Stomach smooth muscle (tissue), 2 donors: ENCODE measurements around the gene VSTM2L.

ENCODE experiments used
- H3K27ac ChIP-seq: one replicate; pipeline ENCODE4 v1.7.0; 2013; ENCODE audit warnings: mild to moderate bottlenecking, low read length, inconsistent platforms
- H3K27me3 ChIP-seq, 2 donors: one replicate each; pipeline ENCODE4 v1.7.0; 2013; ENCODE audit warnings: low read length in 2 of 2; ENCODE audit not compliant: insufficient read depth in 2 of 2, control insufficient read depth in 1 of 2
- H3K36me3 ChIP-seq, 2 donors: one replicate each; pipeline ENCODE4 v1.7.0; 2013; ENCODE audit warnings: low read length in 2 of 2; ENCODE audit not compliant: control insufficient read depth in 2 of 2, insufficient read depth in 2 of 2
- H3K4me1 ChIP-seq: one replicate; pipeline ENCODE4 v1.7.0; 2013; ENCODE audit warnings: low read length; ENCODE audit not compliant: control insufficient read depth, insufficient read depth
- H3K4me3 ChIP-seq, 2 donors: one replicate each; pipeline ENCODE4 v1.7.0; 2013; ENCODE audit warnings: low read length in 2 of 2
- H3K9ac ChIP-seq, 2 donors: one replicate each; pipeline ENCODE4 v1.7.0; 2013; ENCODE audit warnings: low read length in 2 of 2, mild to moderate bottlenecking in 1 of 2
- H3K9me3 ChIP-seq, 2 donors: one replicate each; pipeline ENCODE4 v1.7.0; 2013; ENCODE audit warnings: low read length in 2 of 2; ENCODE audit not compliant: control insufficient read depth in 2 of 2
- donor health status: healthy.
- donor health status: Pancreatic carcinoma.

The VSTM2L gene

DNA sequence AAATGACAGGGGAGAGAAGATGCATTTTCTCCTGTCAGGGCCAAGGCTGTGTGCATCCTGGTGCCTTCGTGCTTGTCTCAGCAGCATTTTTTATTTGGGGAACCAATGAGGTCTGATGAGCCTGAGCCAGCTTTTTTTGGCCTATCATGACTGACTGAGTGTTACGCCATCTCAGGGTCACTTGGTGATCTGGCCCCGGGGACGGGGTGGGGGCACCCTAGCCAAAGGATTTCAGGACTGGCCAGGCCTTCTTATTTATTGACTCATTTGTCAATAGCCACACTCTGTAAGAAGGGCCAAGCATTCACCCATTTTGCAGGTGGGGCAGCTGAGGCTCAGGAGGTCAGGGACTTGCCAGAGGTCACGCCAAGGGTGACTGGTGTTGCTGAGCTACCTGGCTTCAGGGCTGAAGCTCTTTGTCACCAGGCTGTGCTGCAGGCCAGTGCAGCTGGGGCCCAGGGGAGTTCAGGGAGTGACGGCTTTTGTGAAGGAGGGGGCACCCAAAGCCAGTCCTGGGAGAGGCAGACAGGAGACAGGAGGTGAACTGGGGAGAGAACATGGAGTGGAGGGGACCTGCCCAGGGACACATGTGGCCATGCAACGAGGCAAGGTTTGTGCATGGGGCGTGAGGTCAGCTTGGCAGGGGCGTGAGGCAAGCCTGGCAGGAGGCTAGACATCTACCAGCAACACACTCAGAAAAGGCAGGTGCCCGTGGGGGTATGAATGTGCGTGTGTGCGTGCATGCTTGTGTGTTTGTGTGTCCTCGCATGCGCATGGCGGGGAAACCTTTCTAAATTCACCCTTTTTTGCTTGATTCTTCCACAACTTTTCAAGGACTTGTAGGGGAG, 31.1 kb downstream of the VSTM2L start:
- Histone ChIP-seq H3K27ac (no peak overlapping the region), H3K9ac (no peak overlapping the region), H3K4me1 (no peaks in the 10 kb centered on the region), H3K27me3 (peaks cover 0 to 3% of the 10 kb centered on the region in 2 donors), H3K4me3 (no peak overlapping the region), H3K9me3 (no peaks in the 10 kb centered on the region), H3K36me3 (no peaks in the 10 kb centered on the region)

DNA sequence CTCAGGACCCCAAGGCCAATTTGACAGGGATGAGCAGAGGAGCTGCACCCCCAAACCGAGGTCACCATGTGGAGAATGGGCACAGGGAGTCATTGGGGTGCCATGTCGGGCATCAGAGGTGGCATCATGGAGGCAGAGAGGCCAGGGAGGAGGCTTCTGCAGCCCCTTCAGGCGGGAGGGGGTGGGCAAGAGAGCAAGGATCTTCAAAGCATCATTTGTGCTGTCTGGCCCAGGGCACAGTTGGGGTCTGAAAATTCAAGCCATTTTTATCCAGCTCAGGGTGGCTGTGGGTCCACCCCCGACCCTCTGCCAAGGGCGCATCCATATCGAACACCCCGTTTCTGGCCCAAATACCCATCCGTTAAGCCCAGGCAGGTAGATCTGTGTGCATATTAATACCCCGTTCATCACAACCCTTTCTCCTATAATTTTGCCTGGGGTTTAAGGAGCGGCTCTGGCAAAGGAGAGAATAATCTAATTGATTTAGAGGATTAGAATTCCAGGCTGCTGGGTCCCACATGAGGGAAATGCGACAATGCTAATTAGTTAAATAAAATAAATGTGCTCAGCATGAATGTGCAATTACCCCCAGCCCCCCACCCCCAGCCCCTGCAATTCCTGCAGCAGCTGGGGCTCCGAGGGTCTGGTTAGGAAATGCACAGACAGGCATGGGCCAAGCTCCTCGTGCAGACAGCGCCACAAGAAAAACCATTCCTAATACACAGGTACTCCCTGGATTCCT, 31.9 kb downstream of the VSTM2L start:
- Histone ChIP-seq H3K27ac (no peak overlapping the region), H3K27me3 (no peaks in the 10 kb centered on the region), H3K36me3 (no peaks in the 10 kb centered on the region)

GRCh38 chr20:37935435-37935834, 32.5 kb downstream of the VSTM2L start:
- H3K27ac ChIP-seq: no peak overlapping the region
- H3K9ac ChIP-seq: no peak overlapping the region
- no peaks in the 10 kb centered on the region for H3K4me1 ChIP-seq
- H3K4me3 ChIP-seq: no peak overlapping the region
- no peaks in the 10 kb centered on the region for H3K27me3 ChIP-seq
- H3K36me3 ChIP-seq: no peaks in the 10 kb centered on the region
- H3K9me3 ChIP-seq: no peaks in the 10 kb centered on the region

More for the DNA sequence above, 31.9 kb downstream of the VSTM2L start:
- Histone ChIP-seq H3K9me3 (no peaks in the 10 kb centered on the region), H3K9ac (no peak overlapping the region), H3K4me1 (no peaks in the 10 kb centered on the region), H3K4me3 (no peak overlapping the region)

DNA sequence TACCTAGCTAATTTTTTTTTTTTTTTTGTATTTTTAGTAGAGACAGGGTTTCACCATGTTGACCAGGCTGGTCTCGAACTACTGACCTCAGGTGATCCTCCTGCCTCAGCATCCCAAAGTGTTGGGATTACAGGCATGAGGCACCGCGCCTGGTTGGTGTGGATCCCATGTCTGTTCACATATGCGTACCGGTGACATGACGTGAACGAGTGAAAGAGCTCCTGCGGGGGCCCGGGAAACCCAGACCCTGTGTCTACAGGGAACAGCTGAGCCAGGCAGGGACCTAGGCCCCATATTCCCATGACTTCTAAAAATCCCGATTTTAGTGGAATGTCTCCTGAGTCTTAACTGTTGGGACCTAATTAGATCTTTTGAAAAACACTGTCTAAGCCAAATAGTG, 33.1 kb downstream of the VSTM2L start:
- Histone ChIP-seq H3K4me1 (no peaks in the 10 kb centered on the region), H3K36me3 (no peaks in the 10 kb centered on the region), H3K27ac (no peak overlapping the region), H3K27me3 (no peaks in the 10 kb centered on the region), H3K9me3 (no peaks in the 10 kb centered on the region), H3K4me3 (no peak overlapping the region), H3K9ac (no peak overlapping the region)

- H3K27me3 ChIP-seq: no peaks in the 10 kb centered on the region
- no peaks in the 10 kb centered on the region for H3K36me3 ChIP-seq
- no peak overlapping the region for H3K4me3 ChIP-seq
- H3K4me1 ChIP-seq: no peaks in the 10 kb centered on the region
- no peak overlapping the region for H3K9ac ChIP-seq
- H3K9me3 ChIP-seq: no peaks in the 10 kb centered on the region
- no peak overlapping the region for H3K27ac ChIP-seq
Observed at GRCh38 chr20:37936451-37936850, 33.5 kb downstream of the VSTM2L start.

DNA sequence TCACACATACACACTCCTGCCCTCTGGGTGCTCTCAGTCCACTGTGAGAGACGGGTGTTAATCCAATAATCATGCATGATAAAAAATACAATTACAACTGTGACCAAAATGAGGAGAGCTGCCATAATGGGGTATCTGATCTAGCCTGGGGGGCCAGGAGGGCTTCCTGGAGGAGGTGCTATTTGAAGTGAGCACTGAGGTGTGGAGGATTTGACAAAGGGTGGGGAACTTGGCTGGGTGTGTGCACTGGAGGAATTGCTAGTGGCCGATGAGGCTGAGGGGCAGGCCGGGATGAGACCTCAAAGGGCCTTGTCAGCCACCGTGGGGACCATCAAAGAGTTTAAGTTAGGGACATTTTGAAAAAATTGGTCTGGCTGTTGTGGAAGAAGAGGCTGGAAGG, 34.8 kb downstream of the VSTM2L start:
- Histone ChIP-seq H3K4me1 (no peaks in the 10 kb centered on the region), H3K9me3 (no peaks in the 10 kb centered on the region), H3K27ac (no peak overlapping the region), H3K9ac (no peak overlapping the region), H3K36me3 (no peaks in the 10 kb centered on the region), H3K4me3 (no peak overlapping the region), H3K27me3 (no peaks in the 10 kb centered on the region)

DNA sequence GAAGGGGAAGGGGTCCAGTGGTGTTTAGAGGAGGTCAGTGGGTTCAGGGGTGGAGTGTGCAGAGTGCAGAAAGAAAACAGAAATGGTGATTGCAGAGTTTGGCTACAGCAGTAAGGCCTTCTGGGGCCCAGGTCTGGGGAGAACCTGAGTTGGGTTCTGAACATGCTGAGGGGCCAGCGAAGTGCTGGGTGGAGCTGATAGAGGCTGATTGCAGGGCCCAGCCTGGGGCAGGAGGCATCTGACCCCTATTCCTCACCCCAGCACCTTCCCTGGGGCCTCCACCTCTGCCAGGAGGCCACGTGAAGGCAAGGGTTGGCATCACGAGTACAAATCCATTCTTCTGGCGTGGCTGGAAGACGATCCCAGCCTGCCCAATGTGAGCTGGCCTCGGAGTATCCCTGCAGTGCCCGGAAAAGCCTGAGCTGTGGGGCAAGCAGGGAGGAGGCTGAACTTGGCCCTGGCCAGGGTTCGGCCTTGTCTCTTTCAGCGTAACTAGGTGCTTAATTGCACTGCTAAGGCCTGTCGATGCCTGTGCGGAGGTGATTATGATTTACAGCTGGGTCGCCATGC, 35.3 kb downstream of the VSTM2L start:
- H3K36me3 ChIP-seq: no peaks in the 10 kb centered on the region
- H3K27me3 ChIP-seq: no peaks in the 10 kb centered on the region
- no peaks in the 10 kb centered on the region for H3K4me1 ChIP-seq
- H3K4me3 ChIP-seq: no peak overlapping the region
- H3K27ac ChIP-seq: no peak overlapping the region
- H3K9ac ChIP-seq: no peak overlapping the region
- no peaks in the 10 kb centered on the region for H3K9me3 ChIP-seq

- H3K4me1 ChIP-seq: no peaks in the 10 kb centered on the region
- H3K4me3 ChIP-seq: no peak overlapping the region
- no peak overlapping the region for H3K27ac ChIP-seq
- no peaks in the 10 kb centered on the region for H3K36me3 ChIP-seq
- H3K27me3 ChIP-seq: no peaks in the 10 kb centered on the region
- no peak overlapping the region for H3K9ac ChIP-seq
- no peaks in the 10 kb centered on the region for H3K9me3 ChIP-seq
Observed at GRCh38 chr20:37938954-37939353, 36.0 kb downstream of the VSTM2L start.

GRCh38 chr20:37939701-37940560, 37.0 kb downstream of the VSTM2L start:
- Histone ChIP-seq H3K9me3 (no peaks in the 10 kb centered on the region), H3K36me3 (no peaks in the 10 kb centered on the region), H3K4me3 (no peak overlapping the region), H3K4me1 (no peaks in the 10 kb centered on the region), H3K27me3 (peaks cover 2 to 5% of the 10 kb centered on the region in 2 donors), H3K27ac (no peak overlapping the region), H3K9ac (no peak overlapping the region)

DNA sequence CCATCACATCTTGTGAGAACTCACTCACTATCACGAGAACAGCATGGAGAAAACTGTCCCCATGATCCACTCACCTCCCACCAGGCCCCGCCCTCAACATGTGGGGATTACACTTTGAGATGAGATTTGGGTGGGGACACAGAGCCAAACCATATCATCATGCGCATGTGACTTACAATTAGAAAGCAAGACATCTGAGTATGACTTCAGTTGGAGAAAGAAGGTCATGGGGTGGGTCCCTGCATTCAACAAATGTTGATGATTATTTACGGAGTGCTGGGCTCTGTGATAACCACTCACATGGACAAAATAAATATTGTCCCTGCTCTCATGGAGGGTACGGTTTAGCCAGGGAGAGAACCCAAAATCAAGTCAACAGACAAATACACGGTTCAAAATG, 37.9 kb downstream of the VSTM2L start:
- Histone ChIP-seq H3K27ac (no peak overlapping the region), H3K36me3 (no peaks in the 10 kb centered on the region), H3K27me3 (peaks cover 2 to 5% of the 10 kb centered on the region in 2 donors), H3K4me3 (no peak overlapping the region), H3K4me1 (no peaks in the 10 kb centered on the region), H3K9me3 (no peaks in the 10 kb centered on the region), H3K9ac (no peak overlapping the region)
